Endothelial cell of umbilical vein (primary cell): ENCODE data around the gene TAS2R42. TPM values are rescaled to one million over a fixed set of nuclear protein-coding genes. Genes with fewer than 3 reads are reported as not detected.

Source experiments
- BruUV-seq: library from RNA; stranded (reverse); fragments of 400-500 nt; replicated peaks from 2 replicates; lab custom pipeline; 2021; lab: Mats Ljungman, UMichigan
- CTCF ChIA-PET: fragments of 300-600, 350-600 bp; sonication (Branson Sonifier 250); formaldehyde crosslinking; loops from one replicate; lab custom pipeline; 2021; ENCODE audit warnings: antibody characterized with exemption, inconsistent platforms; lab: Charles Lee
- POLR2A ChIA-PET: fragments of 300-600, 350-600 bp; sonication (Branson Sonifier 250); formaldehyde crosslinking; loops from one replicate; lab custom pipeline; 2021; ENCODE audit warnings: antibody characterized with exemption, inconsistent platforms; lab: Charles Lee
- DNase-seq: peaks from one replicate; pipeline ENCODE4 v3.0.0-alpha.2; 2011; ENCODE audit warnings: low read depth, low spot score
- FAIRE-seq: peaks from 2 replicates; lab custom pipeline; 2011; peaks lifted over from hg19 to GRCh38; lab: Jason Lieb, UNC
- H2AFZ ChIP-seq: 2 replicates; pipeline ENCODE4 v1.6.0; 2012; ENCODE audit warnings: low read depth, low read length, control low read depth, inconsistent platforms
- H3K27ac ChIP-seq: 2 replicates; pipeline ENCODE4 v1.5.1; 2011; ENCODE audit warnings: low read depth, mild to moderate bottlenecking, control low read depth, low read length, moderate library complexity; ENCODE audit not compliant: insufficient read depth
- H3K27me3 ChIP-seq, 2 experiments: 2 replicates each; pipeline versions ENCODE4 v1.6.0 to v1.6.1; 2011; ENCODE audit warnings: low read length in 2 of 2, mixed read lengths in 1 of 2; ENCODE audit not compliant: control insufficient read depth in 2 of 2, insufficient read depth in 2 of 2
- H3K36me3 ChIP-seq, 2 experiments: 2 replicates in 1 of 2; 3 replicates in 1 of 2; pipeline ENCODE4 v1.5.1; 2011; ENCODE audit warnings: low read length in 2 of 2, mild to moderate bottlenecking in 1 of 2, moderate library complexity in 1 of 2; ENCODE audit not compliant: control insufficient read depth in 2 of 2, insufficient read depth in 2 of 2; ENCODE audit errors: extremely low read depth in 1 of 2
- H3K4me1 ChIP-seq: 3 replicates; pipeline ENCODE4 v1.5.1; 2011; ENCODE audit warnings: mild to moderate bottlenecking, low read length; ENCODE audit not compliant: control insufficient read depth, insufficient read depth; ENCODE audit errors: extremely low read depth
- H3K4me2 ChIP-seq: 2 replicates; pipeline ENCODE4 v1.6.1; 2011; ENCODE audit warnings: low read length, control low read depth, mixed read lengths; ENCODE audit not compliant: insufficient read depth
- H3K4me3 ChIP-seq, 3 experiments: fragments of 200-600 bp in 1 of 3; sonication (generic), shearing (Covaris generic) in 1 of 3; replicated peaks in 1 of 3; 2 replicates each; pipeline ENCODE4 v1.5.1; 2011 to 2016; ENCODE audit warnings: control low read depth in 3 of 3, low read length in 3 of 3, mild to moderate bottlenecking in 2 of 3, inconsistent platforms in 1 of 3, low read depth in 1 of 3, moderate library complexity in 1 of 3; ENCODE audit not compliant: insufficient read depth in 1 of 3
- H3K79me2 ChIP-seq: 2 replicates; pipeline ENCODE4 v1.6.0; 2012; ENCODE audit warnings: low read length, inconsistent platforms; ENCODE audit not compliant: control insufficient read depth, insufficient read depth
- H3K9ac ChIP-seq: replicated peaks from 2 replicates; pipeline ENCODE3; 2011; ENCODE audit warnings: low read length, control low read depth; ENCODE audit not compliant: insufficient read depth; ENCODE audit errors: extremely low read depth
- H3K9me1 ChIP-seq: replicated peaks from 3 replicates; pipeline ENCODE4 v1.6.0; 2011; ENCODE audit warnings: mild to moderate bottlenecking, low read length; ENCODE audit not compliant: control insufficient read depth, insufficient read depth; ENCODE audit errors: extremely low read depth
- H3K9me3 ChIP-seq: replicated peaks from 2 replicates; pipeline ENCODE4 v1.5.1; 2012; ENCODE audit warnings: low read length, inconsistent platforms; ENCODE audit not compliant: control insufficient read depth, insufficient read depth
- H4K20me1 ChIP-seq: replicated peaks from 2 replicates; pipeline ENCODE3; 2011; ENCODE audit warnings: mild to moderate bottlenecking, low read length; ENCODE audit not compliant: control insufficient read depth, insufficient read depth; ENCODE audit errors: extremely low read depth
- CTCF ChIP-seq, 2 donors: IDR thresholded peaks; 1 replicate in 1 of 2; 2 replicates in 1 of 2; pipeline ENCODE4 v1.5.1; 2011; ENCODE audit warnings: low read length in 2 of 2, mild to moderate bottlenecking in 2 of 2, moderate library complexity in 2 of 2, control low read depth in 1 of 2, inconsistent platforms in 1 of 2, low read depth in 1 of 2; ENCODE audit not compliant: insufficient read depth in 1 of 2; ENCODE audit errors: extremely low read depth in 1 of 2
- EZH2 ChIP-seq: IDR thresholded peaks from 2 replicates; pipeline ENCODE4 v1.6.1; 2012; ENCODE audit warnings: borderline replicate concordance, low read depth, mild to moderate bottlenecking, moderate library complexity, low read length, inconsistent platforms; ENCODE audit not compliant: severe bottlenecking
- FOS ChIP-seq: IDR thresholded peaks from 2 replicates; pipeline ENCODE4 v1.6.1; 2011; ENCODE audit warnings: mild to moderate bottlenecking, low read length, moderate library complexity, borderline replicate concordance; ENCODE audit not compliant: insufficient read depth
- GATA2 ChIP-seq: IDR thresholded peaks from 2 replicates; pipeline ENCODE4 v1.7.0; 2011; ENCODE audit warnings: low read depth, mild to moderate bottlenecking, moderate library complexity, mixed read lengths, low read length; ENCODE audit not compliant: insufficient read length, insufficient read depth
- JUN ChIP-seq: IDR thresholded peaks from 2 replicates; pipeline ENCODE4 v1.6.1; 2011; ENCODE audit warnings: borderline replicate concordance, low read depth; ENCODE audit not compliant: insufficient read length, insufficient read depth
- MAX ChIP-seq: IDR thresholded peaks from 2 replicates; pipeline ENCODE4 v1.6.1; 2011; ENCODE audit not compliant: insufficient read depth, insufficient read length
- MYC ChIP-seq: IDR thresholded peaks from one replicate; pipeline ENCODE4 v1.6.1; 2011; ENCODE audit warnings: mild to moderate bottlenecking, low read depth, low read length
- POLR2A ChIP-seq: IDR thresholded peaks from 2 replicates; pipeline ENCODE4 v1.6.1; 2012; ENCODE audit warnings: low read depth, mild to moderate bottlenecking, control low read depth, low read length
- POLR2AphosphoS5 ChIP-seq: IDR thresholded peaks from 2 replicates; pipeline ENCODE4 v1.6.1; 2012; ENCODE audit warnings: low read depth, mild to moderate bottlenecking, control low read depth, low read length, moderate library complexity; ENCODE audit not compliant: insufficient read depth
- dilution Hi-C: fragments of 300-500 bp; cut with MboI; formaldehyde crosslinking; loops from one replicate; pipeline ENCODE4 v1.15.0; 2019; ENCODE audit warnings: low sequenced_read_pairs; ENCODE audit not compliant: extremely low pct_ligation_motif_present
- intact Hi-C: fragments of 100-400 bp; cut with micrococcal nuclease; formaldehyde crosslinking; loops from one replicate; pipeline ENCODE4 v1.10.0; 2022
- polyA plus RNA-seq, 4 experiments: library from polyadenylated mRNA; depleted of rRNA in 3 of 4; stranded (reverse) in 3 of 4; unstranded in 1 of 4; fragments of >200 nt; gene quantifications; 2 replicates each; pipeline versions ENCODE4 v1.2.1 to v1.2.3, GENCODE V29; 2011 to 2012; ENCODE audit warnings: missing spikeins in 1 of 4
- total RNA-seq: library from RNA; stranded (reverse); gene quantifications from 2 replicates; pipeline ENCODE4 v1.2.3, GENCODE V29; 2021

TAS2R42 gene
- total and polyA plus RNA-seq, 2 donors (not counting 3 experiments of a cell fraction or from before 2014, with no cell fraction given) = not detected

DNA sequence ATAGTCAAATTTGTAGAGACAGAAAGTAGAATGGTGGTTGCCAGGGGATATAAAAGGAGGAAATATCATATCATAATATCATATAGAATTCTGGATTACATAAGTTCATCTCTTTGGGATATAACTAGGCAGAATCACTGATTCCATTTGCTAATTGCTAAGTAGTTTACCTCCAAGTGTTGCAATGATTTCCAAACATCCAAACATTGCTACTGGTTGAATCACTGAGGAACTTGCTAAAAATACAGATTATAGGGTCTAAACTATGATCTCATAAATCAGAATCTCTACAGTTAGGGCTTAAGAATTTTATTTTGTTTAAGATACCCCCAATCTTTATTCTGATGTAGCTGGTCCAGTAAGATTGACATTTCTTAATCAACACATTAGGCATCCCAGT is 16.1 kb upstream of the TAS2R42 start:
- FAIRE-seq (no peak), DNase-seq (no peak)
- H4K20me1 ChIP-seq = no peaks in the 10 kb centered on the region
- H3K4me2 ChIP-seq = no peak overlapping the region
- H3K9me1 ChIP-seq = no peaks in the 10 kb centered on the region
- TF ChIP-seq CTCF (IDR thresholded peaks at IDR 0.05; ENCODE audit: extremely low read depth in 1 of 2, insufficient read depth in 1 of 2, low read depth in 1 of 2, low read length in 2 of 2) (no peak), POLR2AphosphoS5 (no peak), MAX (no peak), POLR2A (no peak), FOS (no peak), GATA2 (no peak), EZH2 (no peak), JUN (no peak), MYC (no peak)
- POLR2A ChIA-PET = no interaction called here
- no peaks in the 10 kb centered on the region for H3K36me3 ChIP-seq
- CTCF ChIA-PET = interaction anchor here (7.3 kb wide), 1 partner anchor 431 kb away, joined by 392 read pairs; no protein-coding TSS in a partner anchor
- BruUV-seq = no TSS peak
- H3K27ac ChIP-seq = no peak overlapping the region
- H3K79me2 ChIP-seq = no peaks in the 10 kb centered on the region
- no peaks in the 10 kb centered on the region for H3K4me1 ChIP-seq
- no peak overlapping the region for H3K4me3 ChIP-seq
- H3K9ac ChIP-seq = no peak overlapping the region
- intact Hi-C loops = no loop called here
- H3K9me3 ChIP-seq = no peaks in the 10 kb centered on the region
- dilution Hi-C loops = no loop called here
- no peak overlapping the region for H2AFZ ChIP-seq
- no peaks in the 10 kb centered on the region for H3K27me3 ChIP-seq
